GM23248 (cell line): Measurements from ENCODE around the gene PTOV1.

Source experiments
- EZH2 ChIP-seq: fragments of 200-600 bp; sonication (generic); IDR thresholded peaks from 2 replicates; pipeline ENCODE4 v1.6.1; 2018; ENCODE audit warnings: antibody characterized with exemption, mild to moderate bottlenecking; ENCODE audit not compliant: insufficient read depth, poor library complexity, severe bottlenecking
- EZH2phosphoT487 ChIP-seq: fragments of 200-600 bp; sonication (generic); IDR thresholded peaks from 2 replicates; pipeline ENCODE4 v1.6.1; 2018; ENCODE audit warnings: antibody characterized with exemption, moderate library complexity, mild to moderate bottlenecking, low read depth; ENCODE audit not compliant: insufficient read depth

- TF ChIP-seq EZH2phosphoT487 (no peak), EZH2 (no peak)
These were observed 9.6 kb downstream of the PTOV1 start for GRCh38 chr19:49860336-49861102.
